ENCODE results near the gene FADS3. TPM values are rescaled to one million over a fixed set of nuclear protein-coding genes. Genes with fewer than 3 reads are reported as not detected.

Gene FADS3
- total RNA-seq, 6 experiments from 2014 or later = 126 to 161 (median 137) TPM

- DNase-seq = no peak
Measured at GRCh38 chr11:61905801-61906521, 14.6 kb upstream of the FADS3 start.

GRCh38 chr11:61905067-61905696 lies 13.8 kb upstream of the FADS3 start:
- H3K27me3 Mint-ChIP-seq (ENCODE audit: insufficient read depth) = peaks cover 3% of the 10 kb centered on the region; the same call in 1 of the 2 replicates
- no peak for DNase-seq
- H3K36me3 Mint-ChIP-seq (ENCODE audit: low read depth) = no peaks in the 10 kb centered on the region
- no peak for TF ChIP-seq CTCF (IDR thresholded peaks at IDR 0.05)
- H3K27ac Mint-ChIP-seq = no peak overlapping the region
- no peak overlapping the region for H3K4me3 Mint-ChIP-seq
- no peaks in the 10 kb centered on the region for H3K4me1 Mint-ChIP-seq (ENCODE audit: low read depth)
- H3K9me3 Mint-ChIP-seq = no peaks in the 10 kb centered on the region

More at GRCh38 chr11:61905801-61906521, 14.6 kb upstream of the FADS3 start:
- Mint-ChIP-seq H3K9me3 (no peaks in the 10 kb centered on the region), H3K4me1 (ENCODE audit: low read depth) (no peaks in the 10 kb centered on the region), H3K4me3 (no peak overlapping the region), H3K36me3 (ENCODE audit: low read depth) (no peaks in the 10 kb centered on the region), H3K27me3 (ENCODE audit: insufficient read depth) (peaks cover 3% of the 10 kb centered on the region; the same call in 1 of the 2 replicates), H3K27ac (no peak overlapping the region)
- TF ChIP-seq CTCF (IDR thresholded peaks at IDR 0.05) = no peak

GRCh38 chr11:61904539-61905048 lies 13.2 kb upstream of the FADS3 start:
- Mint-ChIP-seq H3K4me3 (no peak overlapping the region), H3K4me1 (ENCODE audit: low read depth) (no peaks in the 10 kb centered on the region), H3K36me3 (ENCODE audit: low read depth) (no peaks in the 10 kb centered on the region), H3K27ac (no peak overlapping the region), H3K27me3 (ENCODE audit: insufficient read depth) (peaks cover 3% of the 10 kb centered on the region; the same call in 1 of the 2 replicates), H3K9me3 (no peaks in the 10 kb centered on the region)
- DNase-seq = no peak
- no peak for TF ChIP-seq CTCF (IDR thresholded peaks at IDR 0.05)

- H3K4me1 Mint-ChIP-seq (ENCODE audit: low read depth) = peaks cover 5% of the 10 kb centered on the region; the same call in 1 of the 2 replicates
- H3K36me3 Mint-ChIP-seq (ENCODE audit: low read depth) = no peaks in the 10 kb centered on the region
- no peak for TF ChIP-seq CTCF (IDR thresholded peaks at IDR 0.05)
- H3K4me3 Mint-ChIP-seq = no peak overlapping the region
- H3K27me3 Mint-ChIP-seq (ENCODE audit: insufficient read depth) = peaks cover 3% of the 10 kb centered on the region; the same call in 1 of the 2 replicates
- H3K9me3 Mint-ChIP-seq = no peaks in the 10 kb centered on the region
- no peak overlapping the region for H3K27ac Mint-ChIP-seq
- no peak for DNase-seq
Measured at GRCh38 chr11:61903845-61904244, 12.5 kb upstream of the FADS3 start.

GRCh38 chr11:61902313-61902712 lies 11.0 kb upstream of the FADS3 start:
- H3K4me1 Mint-ChIP-seq (ENCODE audit: low read depth) = peaks cover 5% of the 10 kb centered on the region; the same call in 1 of the 2 replicates
- no peak for DNase-seq
- H3K27me3 Mint-ChIP-seq (ENCODE audit: insufficient read depth) = peaks cover 1% of the 10 kb centered on the region; the same call in 1 of the 2 replicates
- H3K9me3 Mint-ChIP-seq = no peaks in the 10 kb centered on the region
- H3K4me3 Mint-ChIP-seq = no peak overlapping the region
- no peaks in the 10 kb centered on the region for H3K36me3 Mint-ChIP-seq (ENCODE audit: low read depth)
- no peak overlapping the region for H3K27ac Mint-ChIP-seq
- TF ChIP-seq CTCF (IDR thresholded peaks at IDR 0.05) = no peak
